ENCODE data around the gene INVS.

Gene INVS

DNA sequence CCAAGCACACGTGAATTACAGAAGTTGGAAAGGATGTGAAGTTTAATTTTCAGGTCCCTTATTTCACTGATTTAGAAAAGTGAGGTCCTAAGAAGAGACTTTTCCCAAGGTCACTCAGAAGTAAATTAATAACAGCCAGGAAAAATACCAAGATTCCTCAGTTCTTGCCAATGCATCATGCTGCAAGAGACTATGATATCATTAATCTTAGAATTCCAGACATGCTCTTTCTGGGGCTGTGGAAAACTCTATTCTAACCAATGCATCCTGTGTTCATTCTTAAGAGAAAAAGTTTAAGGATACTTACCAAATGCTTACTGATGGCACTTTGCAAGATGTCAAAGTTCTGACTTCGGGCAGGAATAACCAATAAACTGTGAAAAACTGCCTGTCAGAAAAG is 210.9 kb downstream of the INVS start:
- ATAC-seq, result peak; percentile 82
- TF ChIP-seq OSR1 (CRISPR knock-in tag; IDR thresholded peaks at IDR 0.05), result no peak
- TF ChIP-seq ZFP3 (CRISPR knock-in tag; IDR thresholded peaks at IDR 0.05), result no peak
- no peak for TF ChIP-seq ZC3H10 (CRISPR knock-in tag; IDR thresholded peaks at IDR 0.05)
- 0 out of 2 replicates have a peak, but pooled peaks have one; percentile 23 for TF ChIP-seq ISL1 (CRISPR knock-in tag; IDR thresholded peaks at IDR 0.05)

DNA sequence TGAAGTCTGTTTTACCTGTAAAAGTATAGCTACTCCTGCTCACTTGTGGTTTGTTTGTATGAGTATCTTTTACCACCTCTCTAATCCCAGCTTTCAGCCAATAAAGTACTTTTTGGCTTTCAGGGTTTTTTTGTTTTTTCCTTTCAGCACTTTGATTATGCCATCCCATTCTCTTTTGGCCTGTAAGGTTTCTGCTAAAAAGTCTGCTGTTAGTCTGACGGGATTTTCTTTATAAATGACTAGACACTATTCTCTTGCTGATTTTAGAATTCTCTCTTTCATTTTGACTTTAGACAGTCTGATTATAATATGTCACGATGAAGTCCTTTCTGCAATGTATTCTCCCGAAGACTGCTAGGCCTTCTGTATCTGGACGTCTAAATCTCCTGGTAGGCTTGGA is 216.5 kb downstream of the INVS start:
- no peak for ATAC-seq
- TF ChIP-seq ZNF565 (CRISPR knock-in tag; conservative IDR thresholded peaks at IDR 0.05; ENCODE audit: low read depth), result no peak
- TF ChIP-seq, protein P1, sequence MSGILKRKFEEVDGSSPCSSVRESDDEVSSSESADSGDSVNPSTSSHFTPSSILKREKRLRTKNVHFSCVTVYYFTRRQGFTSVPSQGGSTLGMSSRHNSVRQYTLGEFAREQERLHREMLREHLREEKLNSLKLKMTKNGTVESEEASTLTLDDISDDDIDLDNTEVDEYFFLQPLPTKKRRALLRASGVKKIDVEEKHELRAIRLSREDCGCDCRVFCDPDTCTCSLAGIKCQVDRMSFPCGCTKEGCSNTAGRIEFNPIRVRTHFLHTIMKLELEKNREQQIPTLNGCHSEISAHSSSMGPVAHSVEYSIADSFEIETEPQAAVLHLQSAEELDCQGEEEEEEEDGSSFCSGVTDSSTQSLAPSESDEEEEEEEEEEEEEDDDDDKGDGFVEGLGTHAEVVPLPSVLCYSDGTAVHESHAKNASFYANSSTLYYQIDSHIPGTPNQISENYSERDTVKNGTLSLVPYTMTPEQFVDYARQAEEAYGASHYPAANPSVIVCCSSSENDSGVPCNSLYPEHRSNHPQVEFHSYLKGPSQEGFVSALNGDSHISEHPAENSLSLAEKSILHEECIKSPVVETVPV (CRISPR knock-in tag; IDR thresholded peaks at IDR 0.05), result no peak
- TF ChIP-seq, protein P2, sequence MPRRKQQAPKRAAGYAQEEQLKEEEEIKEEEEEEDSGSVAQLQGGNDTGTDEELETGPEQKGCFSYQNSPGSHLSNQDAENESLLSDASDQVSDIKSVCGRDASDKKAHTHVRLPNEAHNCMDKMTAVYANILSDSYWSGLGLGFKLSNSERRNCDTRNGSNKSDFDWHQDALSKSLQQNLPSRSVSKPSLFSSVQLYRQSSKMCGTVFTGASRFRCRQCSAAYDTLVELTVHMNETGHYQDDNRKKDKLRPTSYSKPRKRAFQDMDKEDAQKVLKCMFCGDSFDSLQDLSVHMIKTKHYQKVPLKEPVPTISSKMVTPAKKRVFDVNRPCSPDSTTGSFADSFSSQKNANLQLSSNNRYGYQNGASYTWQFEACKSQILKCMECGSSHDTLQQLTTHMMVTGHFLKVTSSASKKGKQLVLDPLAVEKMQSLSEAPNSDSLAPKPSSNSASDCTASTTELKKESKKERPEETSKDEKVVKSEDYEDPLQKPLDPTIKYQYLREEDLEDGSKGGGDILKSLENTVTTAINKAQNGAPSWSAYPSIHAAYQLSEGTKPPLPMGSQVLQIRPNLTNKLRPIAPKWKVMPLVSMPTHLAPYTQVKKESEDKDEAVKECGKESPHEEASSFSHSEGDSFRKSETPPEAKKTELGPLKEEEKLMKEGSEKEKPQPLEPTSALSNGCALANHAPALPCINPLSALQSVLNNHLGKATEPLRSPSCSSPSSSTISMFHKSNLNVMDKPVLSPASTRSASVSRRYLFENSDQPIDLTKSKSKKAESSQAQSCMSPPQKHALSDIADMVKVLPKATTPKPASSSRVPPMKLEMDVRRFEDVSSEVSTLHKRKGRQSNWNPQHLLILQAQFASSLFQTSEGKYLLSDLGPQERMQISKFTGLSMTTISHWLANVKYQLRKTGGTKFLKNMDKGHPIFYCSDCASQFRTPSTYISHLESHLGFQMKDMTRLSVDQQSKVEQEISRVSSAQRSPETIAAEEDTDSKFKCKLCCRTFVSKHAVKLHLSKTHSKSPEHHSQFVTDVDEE (CRISPR knock-in tag; IDR thresholded peaks at IDR 0.05), result no peak
- no peak for TF ChIP-seq TCF4 (CRISPR knock-in tag; IDR thresholded peaks at IDR 0.05; ENCODE audit: borderline replicate concordance)
- TF ChIP-seq, protein P3, sequence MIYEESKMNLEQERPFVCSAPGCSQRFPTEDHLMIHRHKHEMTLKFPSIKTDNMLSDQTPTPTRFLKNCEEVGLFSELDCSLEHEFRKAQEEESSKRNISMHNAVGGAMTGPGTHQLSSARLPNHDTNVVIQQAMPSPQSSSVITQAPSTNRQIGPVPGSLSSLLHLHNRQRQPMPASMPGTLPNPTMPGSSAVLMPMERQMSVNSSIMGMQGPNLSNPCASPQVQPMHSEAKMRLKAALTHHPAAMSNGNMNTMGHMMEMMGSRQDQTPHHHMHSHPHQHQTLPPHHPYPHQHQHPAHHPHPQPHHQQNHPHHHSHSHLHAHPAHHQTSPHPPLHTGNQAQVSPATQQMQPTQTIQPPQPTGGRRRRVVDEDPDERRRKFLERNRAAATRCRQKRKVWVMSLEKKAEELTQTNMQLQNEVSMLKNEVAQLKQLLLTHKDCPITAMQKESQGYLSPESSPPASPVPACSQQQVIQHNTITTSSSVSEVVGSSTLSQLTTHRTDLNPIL (CRISPR knock-in tag; IDR thresholded peaks at IDR 0.05; ENCODE audit: low read depth), result no peak
- no peak for TF ChIP-seq RARB (CRISPR knock-in tag; IDR thresholded peaks at IDR 0.05)
- no peak for TF ChIP-seq ZC3H10 (CRISPR knock-in tag; IDR thresholded peaks at IDR 0.05)
- no peak for TF ChIP-seq ZFP30 (CRISPR knock-in tag; IDR thresholded peaks at IDR 0.05)
- TF ChIP-seq PPARA (CRISPR knock-in tag; IDR thresholded peaks at IDR 0.05; ENCODE audit: borderline replicate concordance), result no peak
- no peak for TF ChIP-seq BACH2 (CRISPR knock-in tag; IDR thresholded peaks at IDR 0.05; ENCODE audit: borderline replicate concordance)
- TF ChIP-seq ZNF8 (CRISPR knock-in tag; IDR thresholded peaks at IDR 0.05), result no peak
- TF ChIP-seq ESRRG (CRISPR knock-in tag; IDR thresholded peaks at IDR 0.05), result no peak
- TF ChIP-seq OSR1 (CRISPR knock-in tag; IDR thresholded peaks at IDR 0.05), result no peak
- TF ChIP-seq GLIS3 (CRISPR knock-in tag; IDR thresholded peaks at IDR 0.05), result no peak

DNA sequence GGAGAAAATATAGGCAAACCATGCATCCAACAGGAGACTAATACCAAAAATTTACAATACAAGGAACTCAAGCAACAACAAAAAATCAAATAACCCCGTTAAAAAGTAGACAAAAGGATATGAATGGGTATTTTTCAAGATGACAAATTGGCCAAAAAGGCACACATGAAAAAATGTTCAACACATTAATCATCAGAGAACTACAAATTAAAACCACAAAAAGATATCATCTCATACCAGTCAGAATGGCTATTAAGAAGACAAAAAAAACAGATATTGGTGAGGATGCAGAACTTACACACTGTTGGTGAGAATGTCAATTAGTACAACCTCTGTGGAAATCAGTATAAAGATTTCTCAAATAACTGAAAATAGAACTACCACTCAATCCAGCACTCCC is 218.7 kb downstream of the INVS start:
- no peak for TF ChIP-seq ZFP30 (CRISPR knock-in tag; IDR thresholded peaks at IDR 0.05)
- no peak for TF ChIP-seq OSR1 (CRISPR knock-in tag; IDR thresholded peaks at IDR 0.05)
- TF ChIP-seq, protein P1 (CRISPR knock-in tag; IDR thresholded peaks at IDR 0.05), result no peak
- no peak for TF ChIP-seq TCF4 (CRISPR knock-in tag; IDR thresholded peaks at IDR 0.05; ENCODE audit: borderline replicate concordance)
- TF ChIP-seq ISL1 (CRISPR knock-in tag; IDR thresholded peaks at IDR 0.05), result 0 out of 2 replicates have a peak, but pooled peaks have one; percentile 13
- no peak for TF ChIP-seq ESRRG (CRISPR knock-in tag; IDR thresholded peaks at IDR 0.05)
- ATAC-seq, result peak; percentile 45; the same call in 2 of the 3 replicates

DNA sequence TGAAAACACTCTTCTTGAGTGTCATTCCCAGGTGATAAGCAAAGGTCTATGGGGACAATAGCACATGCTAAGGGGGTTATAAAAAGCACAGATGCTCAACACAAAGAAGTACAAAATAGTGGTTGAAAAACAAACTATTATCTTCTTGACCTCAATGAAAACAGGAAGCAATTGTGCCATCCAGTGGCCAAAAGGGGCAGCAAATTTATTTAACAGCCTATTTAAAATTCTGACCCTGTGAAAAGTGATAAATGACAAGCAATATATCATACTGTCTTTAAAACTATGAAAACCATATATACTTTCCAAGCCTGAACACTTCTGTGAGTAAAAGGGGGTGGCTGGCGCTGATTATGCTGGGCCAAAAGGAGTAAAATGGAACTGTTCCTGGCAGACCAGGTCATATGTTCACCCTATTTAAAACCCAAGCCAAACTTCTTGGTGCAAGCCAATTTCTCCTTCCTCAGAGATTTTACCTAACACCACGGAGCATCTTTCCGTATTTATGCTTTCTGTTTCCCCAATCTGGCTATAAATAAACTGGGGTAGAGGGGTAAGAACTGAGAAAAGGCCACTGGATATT is 224.0 kb downstream of the INVS start:
- peak; percentile 66; the same call in 2 of the 3 replicates for ATAC-seq
- TF ChIP-seq ZFP3 (CRISPR knock-in tag; IDR thresholded peaks at IDR 0.05) (no peak), ZNF70 (CRISPR knock-in tag; IDR thresholded peaks at IDR 0.05) (no peak), ARNTL (CRISPR knock-in tag; IDR thresholded peaks at IDR 0.05; ENCODE audit: borderline replicate concordance, low read depth) (no peak), GLIS3 (CRISPR knock-in tag; IDR thresholded peaks at IDR 0.05) (no peak), BACH2 (CRISPR knock-in tag; IDR thresholded peaks at IDR 0.05; ENCODE audit: borderline replicate concordance) (no peak), SNAI2 (CRISPR knock-in tag; IDR thresholded peaks at IDR 0.05) (no peak), CSDC2 (CRISPR knock-in tag; IDR thresholded peaks at IDR 0.05) (no peak), OSR1 (CRISPR knock-in tag; IDR thresholded peaks at IDR 0.05) (no peak), TOX (CRISPR knock-in tag; IDR thresholded peaks at IDR 0.05; ENCODE audit: borderline replicate concordance) (no peak), TCF4 (CRISPR knock-in tag; IDR thresholded peaks at IDR 0.05; ENCODE audit: borderline replicate concordance) (no peak), ZC3H10 (CRISPR knock-in tag; IDR thresholded peaks at IDR 0.05) (no peak), ISL1 (CRISPR knock-in tag; IDR thresholded peaks at IDR 0.05) (no peak), ZNF8 (CRISPR knock-in tag; IDR thresholded peaks at IDR 0.05) (no peak), PPARA (CRISPR knock-in tag; IDR thresholded peaks at IDR 0.05; ENCODE audit: borderline replicate concordance) (no peak), ZFP30 (CRISPR knock-in tag; IDR thresholded peaks at IDR 0.05) (no peak), RARB (CRISPR knock-in tag; IDR thresholded peaks at IDR 0.05) (no peak)
- TF ChIP-seq, protein P2 (CRISPR knock-in tag; IDR thresholded peaks at IDR 0.05), result no peak
- TF ChIP-seq, protein P4, sequence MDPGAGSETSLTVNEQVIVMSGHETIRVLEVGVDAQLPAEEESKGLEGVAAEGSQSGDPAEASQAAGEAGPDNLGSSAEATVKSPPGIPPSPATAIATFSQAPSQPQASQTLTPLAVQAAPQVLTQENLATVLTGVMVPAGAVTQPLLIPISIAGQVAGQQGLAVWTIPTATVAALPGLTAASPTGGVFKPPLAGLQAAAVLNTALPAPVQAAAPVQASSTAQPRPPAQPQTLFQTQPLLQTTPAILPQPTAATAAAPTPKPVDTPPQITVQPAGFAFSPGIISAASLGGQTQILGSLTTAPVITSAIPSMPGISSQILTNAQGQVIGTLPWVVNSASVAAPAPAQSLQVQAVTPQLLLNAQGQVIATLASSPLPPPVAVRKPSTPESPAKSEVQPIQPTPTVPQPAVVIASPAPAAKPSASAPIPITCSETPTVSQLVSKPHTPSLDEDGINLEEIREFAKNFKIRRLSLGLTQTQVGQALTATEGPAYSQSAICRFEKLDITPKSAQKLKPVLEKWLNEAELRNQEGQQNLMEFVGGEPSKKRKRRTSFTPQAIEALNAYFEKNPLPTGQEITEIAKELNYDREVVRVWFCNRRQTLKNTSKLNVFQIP (CRISPR knock-in tag; IDR thresholded peaks at IDR 0.05; ENCODE audit: borderline replicate concordance, low read depth), result no peak

All from SK-N-SH treated with all-trans-retinoic acid at 6 μM for 48 hours (cell line).